GM21786 (cell line): ENCODE measurements around the gene ZBED1.
"Not testable (repeated sequence)": the region's sequence is repeated elsewhere in the genome, so short reads cannot be mapped to it uniquely, and the experiment has no call there.

ENCODE experiments used
- ATAC-seq: cut with Tn5 transposase; IDR thresholded peaks from one replicate; pipeline ENCODE4 v1.9.1; 2021; ENCODE audit not compliant: unreplicated experiment

Gene ZBED1

GRCh38 chrX:2477313-2477712 lies 23.5 kb downstream of the ZBED1 start:
- not testable (repeated sequence) for ATAC-seq

GRCh38 chrX:2474963-2475726 lies 25.6 kb downstream of the ZBED1 start:
- ATAC-seq, result no peak

GRCh38 chrX:2474280-2474962 lies 26.4 kb downstream of the ZBED1 start:
- no peak for ATAC-seq

GRCh38 chrX:2473064-2473463 lies 27.7 kb downstream of the ZBED1 start:
- ATAC-seq, result not testable (repeated sequence)

GRCh38 chrX:2471641-2472040 lies 29.1 kb downstream of the ZBED1 start:
- ATAC-seq, result no peak

GRCh38 chrX:2471126-2471525 lies 29.6 kb downstream of the ZBED1 start:
- ATAC-seq, result not testable (repeated sequence)

GRCh38 chrX:2469852-2470251 lies 30.9 kb downstream of the ZBED1 start:
- not testable (repeated sequence) for ATAC-seq

- no peak for ATAC-seq
Measured at GRCh38 chrX:2469196-2469685, 31.5 kb downstream of the ZBED1 start.

GRCh38 chrX:2468261-2469195 lies 32.2 kb downstream of the ZBED1 start:
- ATAC-seq, result no peak

- no peak for ATAC-seq
Measured at GRCh38 chrX:2466876-2467656, 33.7 kb downstream of the ZBED1 start.

- no peak for ATAC-seq
Measured at GRCh38 chrX:2464677-2465166, 36.1 kb downstream of the ZBED1 start.

GRCh38 chrX:2463973-2464676 lies 36.7 kb downstream of the ZBED1 start:
- no peak for ATAC-seq

GRCh38 chrX:2463481-2463880 lies 37.3 kb downstream of the ZBED1 start:
- not testable (repeated sequence) for ATAC-seq

GRCh38 chrX:2462780-2463179 lies 38.0 kb downstream of the ZBED1 start:
- ATAC-seq, result no peak

GRCh38 chrX:2462074-2462473 lies 38.7 kb downstream of the ZBED1 start:
- no peak for ATAC-seq

- no peak for ATAC-seq
Measured at GRCh38 chrX:2461711-2462016, 39.1 kb downstream of the ZBED1 start.

- ATAC-seq, result not testable (repeated sequence)
Measured at GRCh38 chrX:2460821-2461710, 39.7 kb downstream of the ZBED1 start.

- ATAC-seq, result not testable (repeated sequence)
Measured at GRCh38 chrX:2460048-2460447, 40.7 kb downstream of the ZBED1 start.

GRCh38 chrX:2458309-2458708 lies 42.5 kb downstream of the ZBED1 start:
- no peak for ATAC-seq
